Measurements from ENCODE around the gene NTM. TPM values are rescaled to one million over a fixed set of nuclear protein-coding genes. Genes with fewer than 3 reads are reported as not detected.

Gene NTM
- total RNA-seq, 1 experiment from 2014 or later, result 0.73 TPM

- Histone ChIP-seq H3K4me3 (ENCODE audit: low read depth, low read length) (no peak overlapping the region), H3K9me3 (no peaks in the 10 kb centered on the region), H3K36me3 (ENCODE audit: control insufficient read depth, insufficient read depth, low read length) (no peaks in the 10 kb centered on the region), H3K4me1 (no peaks in the 10 kb centered on the region), H3K27me3 (replicated peaks; ENCODE audit: control insufficient read depth, insufficient read depth, low read length) (no peaks in the 10 kb centered on the region)
- H3K27ac Mint-ChIP-seq (ENCODE audit: unreplicated experiment), result no peak overlapping the region
- no peaks in the 10 kb centered on the region for H3K36me3 Mint-ChIP-seq (ENCODE audit: insufficient read depth, unreplicated experiment)
- H3K4me3 Mint-ChIP-seq (ENCODE audit: unreplicated experiment), result no peak overlapping the region
- no TSS peak for BruUV-seq (replicated peaks)
- no peak for DNase-seq
- H3K4me1 Mint-ChIP-seq (ENCODE audit: low read depth, unreplicated experiment), result no peaks in the 10 kb centered on the region
- POLR2A ChIA-PET, result no interaction called here
- no peak for TF ChIP-seq CTCF (IDR thresholded peaks at IDR 0.05; ENCODE audit: insufficient read depth in 1 of 2, low read depth in 1 of 2, low read length in 1 of 2, severe bottlenecking in 1 of 2, unreplicated experiment in 1 of 2)
- H3K9me3 Mint-ChIP-seq (ENCODE audit: unreplicated experiment), result no peaks in the 10 kb centered on the region
- CTCF ChIA-PET, result no interaction called here
- intact Hi-C loops (cut with micrococcal nuclease; ENCODE audit: unreplicated experiment), result no loop called here
- H3K27me3 Mint-ChIP-seq (ENCODE audit: insufficient read depth, unreplicated experiment), result peaks cover 37% of the 10 kb centered on the region
Observed at GRCh38 chr11:131454989-131455388, 84.6 kb downstream of the NTM start.

- no TSS peak for BruUV-seq (replicated peaks)
- Mint-ChIP-seq H3K4me3 (ENCODE audit: unreplicated experiment) (no peak overlapping the region), H3K4me1 (ENCODE audit: low read depth, unreplicated experiment) (no peaks in the 10 kb centered on the region), H3K27ac (ENCODE audit: unreplicated experiment) (no peak overlapping the region), H3K36me3 (ENCODE audit: insufficient read depth, unreplicated experiment) (no peaks in the 10 kb centered on the region), H3K27me3 (ENCODE audit: insufficient read depth, unreplicated experiment) (peaks cover 32% of the 10 kb centered on the region), H3K9me3 (ENCODE audit: unreplicated experiment) (no peaks in the 10 kb centered on the region)
- Histone ChIP-seq H3K27me3 (replicated peaks; ENCODE audit: control insufficient read depth, insufficient read depth, low read length) (no peaks in the 10 kb centered on the region), H3K4me3 (ENCODE audit: low read depth, low read length) (no peak overlapping the region), H3K9me3 (no peaks in the 10 kb centered on the region), H3K4me1 (no peaks in the 10 kb centered on the region), H3K36me3 (ENCODE audit: control insufficient read depth, insufficient read depth, low read length) (no peaks in the 10 kb centered on the region)
- intact Hi-C loops (cut with micrococcal nuclease; ENCODE audit: unreplicated experiment), result no loop called here
- CTCF ChIA-PET, result no interaction called here
- no peak for TF ChIP-seq CTCF (IDR thresholded peaks at IDR 0.05; ENCODE audit: insufficient read depth in 1 of 2, low read depth in 1 of 2, low read length in 1 of 2, severe bottlenecking in 1 of 2, unreplicated experiment in 1 of 2)
- POLR2A ChIA-PET, result no interaction called here
- DNase-seq, result no peak
Observed at GRCh38 chr11:131455843-131456704, 85.7 kb downstream of the NTM start.

GRCh38 chr11:131457163-131457562 lies 86.7 kb downstream of the NTM start:
- no peak overlapping the region for H3K4me3 ChIP-seq (ENCODE audit: low read depth, low read length)
- no peaks in the 10 kb centered on the region for H3K9me3 ChIP-seq
- H3K4me1 Mint-ChIP-seq (ENCODE audit: low read depth, unreplicated experiment), result no peaks in the 10 kb centered on the region
- CTCF ChIA-PET, result no interaction called here
- no peak for TF ChIP-seq CTCF (IDR thresholded peaks at IDR 0.05; ENCODE audit: insufficient read depth in 1 of 2, low read depth in 1 of 2, low read length in 1 of 2, severe bottlenecking in 1 of 2, unreplicated experiment in 1 of 2)
- H3K4me3 Mint-ChIP-seq (ENCODE audit: unreplicated experiment), result no peak overlapping the region
- intact Hi-C loops (cut with micrococcal nuclease; ENCODE audit: unreplicated experiment), result no loop called here
- peaks cover 33% of the 10 kb centered on the region for H3K27me3 Mint-ChIP-seq (ENCODE audit: insufficient read depth, unreplicated experiment)
- H3K9me3 Mint-ChIP-seq (ENCODE audit: unreplicated experiment), result no peaks in the 10 kb centered on the region
- no peaks in the 10 kb centered on the region for H3K36me3 Mint-ChIP-seq (ENCODE audit: insufficient read depth, unreplicated experiment)
- H3K27ac Mint-ChIP-seq (ENCODE audit: unreplicated experiment), result no peak overlapping the region
- no TSS peak for BruUV-seq (replicated peaks)
- DNase-seq, result no peak
- H3K27me3 ChIP-seq (replicated peaks; ENCODE audit: control insufficient read depth, insufficient read depth, low read length), result no peaks in the 10 kb centered on the region
- POLR2A ChIA-PET, result no interaction called here
- no peaks in the 10 kb centered on the region for H3K36me3 ChIP-seq (ENCODE audit: control insufficient read depth, insufficient read depth, low read length)
- no peaks in the 10 kb centered on the region for H3K4me1 ChIP-seq

Measured in Caco-2 (cell line).